Activated T-cell treated with anti-CD3 and anti-CD28 coated beads for 48 hours (primary cell): ENCODE data around the gene MAPK4.

Experiments
- DNase-seq: peaks from one replicate; pipeline ENCODE4 v3.0.0-alpha.2; 2020; ENCODE audit warnings: low read depth

The MAPK4 gene

DNA sequence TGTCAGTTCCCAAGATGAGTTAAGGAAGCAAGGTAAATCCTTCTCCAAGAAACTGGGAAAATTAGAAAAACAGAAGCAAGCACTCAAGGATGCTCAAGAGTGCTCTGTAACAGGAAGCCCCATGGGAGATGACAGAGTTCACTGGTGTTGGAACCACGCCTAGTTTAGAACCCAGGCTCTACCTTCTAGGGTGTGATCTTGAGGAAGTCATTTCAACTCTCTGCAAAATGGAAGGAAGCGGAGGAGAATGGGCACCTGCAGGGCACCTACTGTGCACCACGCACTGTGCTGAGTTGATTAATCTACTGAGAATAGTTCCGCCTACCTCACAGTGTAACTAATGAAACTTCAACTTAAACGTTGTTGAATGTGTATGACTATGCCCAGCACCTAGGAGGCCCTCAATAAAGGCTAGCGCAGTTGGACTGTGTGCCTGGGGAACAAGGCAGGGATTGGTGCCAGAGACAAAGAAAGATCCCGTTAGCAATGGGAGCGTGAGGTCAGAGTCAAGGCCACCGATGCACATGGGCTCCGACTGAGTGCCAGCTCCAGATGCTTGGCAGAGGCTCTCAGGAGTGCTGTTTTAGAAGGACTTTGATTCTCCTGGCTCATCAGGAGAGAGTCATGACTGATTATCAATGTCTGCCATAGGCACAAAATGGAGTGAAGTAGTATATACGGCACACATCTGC is 93.7 kb downstream of the MAPK4 start:
- no peak for DNase-seq

DNA sequence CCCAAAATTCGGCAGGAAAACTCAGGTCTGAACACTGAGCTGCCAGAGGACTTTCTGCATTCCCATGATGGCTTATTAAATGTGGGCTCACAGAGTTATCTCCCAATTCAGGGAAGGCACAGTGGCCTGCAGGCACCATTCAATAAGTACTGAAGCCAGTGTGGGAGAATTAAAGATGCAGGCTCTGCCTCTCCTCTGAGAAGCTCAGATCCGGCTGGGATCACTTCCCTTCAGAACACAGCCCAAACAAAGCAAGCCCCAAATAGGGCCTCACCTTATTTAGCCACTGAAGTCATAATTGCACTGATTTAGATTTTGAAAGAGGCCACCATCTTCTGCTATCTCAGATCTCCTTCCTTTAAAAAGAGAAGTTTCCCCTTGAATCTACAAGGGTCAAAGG is 94.3 kb downstream of the MAPK4 start:
- no peak for DNase-seq

DNA sequence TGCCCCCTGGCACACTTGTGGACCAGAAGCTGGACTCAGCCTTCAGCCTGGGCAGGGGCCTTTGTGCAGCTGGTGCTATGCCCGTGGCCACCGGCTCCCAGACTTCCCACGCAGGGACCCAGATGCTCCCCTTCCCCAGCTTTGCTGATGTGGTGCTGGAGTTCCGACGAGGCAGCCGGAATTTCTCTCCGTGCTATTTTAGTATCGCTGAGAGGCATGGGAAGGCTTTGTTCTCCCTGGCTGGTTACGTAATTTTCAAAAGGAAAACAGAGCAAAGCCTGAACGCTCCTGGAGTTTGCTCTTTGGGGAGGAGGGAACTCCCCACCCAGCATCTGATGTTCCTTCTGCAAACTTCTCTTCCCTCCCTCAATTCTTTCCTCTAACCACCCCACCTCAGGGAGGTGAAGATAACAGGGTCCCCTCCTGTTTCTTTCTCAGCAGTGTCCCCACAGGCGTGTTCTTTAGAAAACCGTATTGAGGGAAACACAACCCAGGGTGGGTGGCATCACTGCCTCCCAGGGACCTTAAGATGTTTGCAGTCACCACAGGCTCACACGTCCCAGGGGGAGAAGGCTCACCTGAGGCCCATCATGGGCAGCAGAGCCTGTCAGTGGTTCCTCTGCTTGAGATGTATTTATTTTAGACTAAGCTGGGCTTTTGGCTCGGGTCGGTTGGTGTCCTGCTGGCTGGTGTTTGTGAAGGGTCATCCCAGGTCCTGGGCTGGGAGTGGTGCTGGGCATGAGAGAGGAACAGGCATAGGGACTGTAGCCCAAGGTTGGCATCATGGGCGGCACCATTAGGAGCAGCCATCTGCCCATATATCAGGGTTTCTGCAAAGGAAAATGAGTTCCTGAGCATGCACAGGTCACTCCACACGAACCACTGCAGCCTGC is 95.0 kb downstream of the MAPK4 start:
- DNase-seq = no peak

DNA sequence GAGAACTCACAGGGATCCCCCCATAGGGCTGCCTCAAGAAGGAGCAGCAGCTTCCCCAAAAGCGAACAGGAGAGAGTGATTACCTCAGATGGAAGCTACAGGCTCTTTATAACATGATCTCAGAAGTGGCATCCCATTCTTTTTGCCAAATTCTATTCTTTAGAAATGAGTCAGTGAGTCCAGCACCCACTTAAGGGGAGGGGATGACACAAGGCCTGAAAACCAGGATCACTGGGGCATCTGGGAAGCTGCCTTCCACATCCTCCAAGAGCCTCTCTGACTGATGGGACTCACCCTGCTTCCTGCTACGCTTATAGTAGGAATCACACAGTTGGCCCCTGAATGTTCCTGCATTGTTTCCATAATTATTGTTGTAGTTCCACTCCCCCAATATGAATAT is 96.5 kb downstream of the MAPK4 start:
- no peak for DNase-seq

DNA sequence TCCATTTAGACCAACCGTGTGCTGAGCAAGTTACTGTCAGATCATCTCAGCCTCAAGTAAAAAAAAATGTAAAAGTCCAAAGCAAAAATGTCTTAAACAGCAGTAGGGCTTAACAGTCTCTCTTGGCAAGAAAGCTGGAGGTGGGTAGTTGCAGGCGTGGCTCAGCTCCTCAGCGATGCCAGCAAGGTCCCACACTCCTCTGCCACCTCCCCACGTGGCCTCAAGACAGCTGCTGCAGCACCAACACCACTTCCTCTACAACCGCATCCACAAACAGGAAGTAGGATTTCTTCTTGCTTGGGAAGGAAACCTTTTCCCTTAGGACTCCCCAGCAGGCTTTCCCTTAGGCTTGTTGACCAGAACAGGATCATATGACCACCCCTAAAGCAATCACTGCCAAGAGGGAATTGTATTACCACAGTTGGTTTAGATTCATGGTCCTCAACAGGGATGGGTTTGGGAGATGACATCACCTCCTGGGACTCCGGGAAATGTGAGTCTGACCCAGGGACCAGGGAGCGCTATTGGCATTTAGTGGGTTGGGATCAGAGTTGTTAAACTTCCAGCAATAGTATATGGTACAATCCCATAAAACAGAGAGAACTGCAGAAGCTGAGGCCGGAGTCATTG is 97.1 kb downstream of the MAPK4 start:
- no peak for DNase-seq

DNA sequence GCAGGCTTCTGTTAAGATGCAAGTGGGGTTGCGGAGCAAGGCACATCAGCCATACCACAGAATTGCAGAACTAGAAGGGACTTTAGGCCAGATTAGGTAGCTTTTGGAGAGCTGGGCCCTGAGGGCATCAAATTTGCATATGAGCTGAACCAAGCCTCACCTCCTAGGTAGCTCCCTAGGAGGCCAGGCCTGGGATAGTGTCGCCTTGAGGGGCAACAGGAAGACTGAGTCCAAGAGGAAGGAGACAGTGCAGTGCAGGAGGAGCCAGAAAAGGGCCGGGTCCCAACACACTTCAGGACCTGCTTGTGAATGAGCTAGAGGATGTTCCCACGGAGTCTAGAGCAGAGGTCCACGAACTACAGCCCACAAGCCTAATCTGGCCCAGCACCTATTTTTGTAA is 98.7 kb downstream of the MAPK4 start:
- no peak for DNase-seq

DNA sequence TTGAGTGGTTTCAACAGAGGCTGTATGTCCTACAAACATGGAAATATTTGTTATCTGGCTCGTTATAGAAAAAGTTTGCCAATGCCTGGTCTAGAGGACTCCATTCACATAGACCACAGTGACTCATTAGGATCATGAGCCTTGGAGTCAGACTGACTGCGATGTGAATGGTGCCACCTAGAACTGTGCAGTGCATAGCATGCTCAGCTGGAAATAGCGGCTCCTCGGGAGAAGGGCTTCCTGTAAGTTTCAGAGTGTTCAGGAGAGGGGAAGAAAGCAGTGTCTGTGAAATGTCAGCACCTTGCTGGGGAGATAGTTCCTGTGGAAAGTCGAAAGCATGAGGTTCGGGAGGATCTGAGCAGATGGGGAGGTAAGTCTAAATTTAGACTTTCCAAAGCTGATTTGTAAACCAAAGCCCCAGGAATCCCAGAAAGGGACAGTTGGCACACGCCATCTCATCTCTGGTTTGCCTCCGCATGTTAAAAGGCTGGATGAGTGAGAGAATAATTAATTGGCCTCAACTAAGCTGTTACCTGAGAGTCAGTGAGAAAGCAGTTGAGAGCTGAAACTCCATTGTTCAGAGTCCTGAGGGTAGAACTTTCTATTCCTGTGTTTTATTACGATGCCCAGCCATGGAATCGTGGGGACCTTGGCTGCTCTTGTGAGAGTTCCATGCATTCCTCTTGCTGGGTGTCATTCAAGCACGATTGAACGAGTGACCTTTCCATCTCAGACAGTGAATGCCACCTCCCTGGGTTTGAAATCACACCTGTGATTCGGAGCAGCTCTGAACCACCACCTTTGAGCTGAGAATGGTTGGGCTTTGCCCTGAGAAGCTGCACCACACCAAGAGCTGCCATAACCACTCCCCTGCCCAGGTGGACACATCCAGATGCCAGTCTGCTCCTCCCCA is 99.5 kb downstream of the MAPK4 start:
- no peak for DNase-seq

DNA sequence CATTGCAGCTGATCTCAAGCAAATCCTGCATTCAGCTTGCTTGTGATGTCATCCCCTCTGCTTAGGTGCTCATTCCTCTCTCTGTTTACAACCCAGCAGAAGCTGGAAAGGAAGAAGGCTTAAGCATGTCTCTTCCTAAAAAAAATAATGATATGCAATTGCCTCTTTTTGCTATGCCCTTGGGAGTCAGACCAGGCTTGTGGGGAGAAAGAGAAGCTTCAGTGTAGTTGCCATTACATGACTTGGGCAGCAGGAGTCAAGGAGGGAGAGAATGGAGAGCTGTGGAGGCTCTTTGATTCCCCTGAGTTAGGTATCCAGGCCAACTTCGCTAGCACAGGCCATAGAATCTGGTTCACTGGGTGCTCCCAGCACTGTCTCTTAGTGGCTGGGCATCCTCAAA is 101.1 kb downstream of the MAPK4 start:
- no peak for DNase-seq

DNA sequence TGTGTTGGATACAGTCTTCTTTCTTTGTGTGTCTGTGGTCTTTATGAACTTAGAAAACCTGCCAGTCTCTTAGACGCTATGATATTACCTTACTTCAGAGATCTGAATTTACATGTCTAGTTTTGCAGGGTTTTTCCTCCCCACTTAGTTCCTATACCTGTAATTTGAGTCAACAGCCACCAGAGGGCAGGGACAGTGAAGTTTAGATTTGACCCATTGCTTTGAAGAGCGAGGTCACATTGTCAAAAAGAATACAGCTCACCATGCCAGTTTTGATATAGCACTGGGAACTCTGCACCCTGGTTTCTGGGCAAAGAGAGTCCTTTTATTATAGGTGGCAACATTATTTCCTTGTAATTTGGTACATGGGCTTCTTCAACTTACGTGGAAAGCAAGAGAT is 102.3 kb downstream of the MAPK4 start:
- DNase-seq = no peak

DNA sequence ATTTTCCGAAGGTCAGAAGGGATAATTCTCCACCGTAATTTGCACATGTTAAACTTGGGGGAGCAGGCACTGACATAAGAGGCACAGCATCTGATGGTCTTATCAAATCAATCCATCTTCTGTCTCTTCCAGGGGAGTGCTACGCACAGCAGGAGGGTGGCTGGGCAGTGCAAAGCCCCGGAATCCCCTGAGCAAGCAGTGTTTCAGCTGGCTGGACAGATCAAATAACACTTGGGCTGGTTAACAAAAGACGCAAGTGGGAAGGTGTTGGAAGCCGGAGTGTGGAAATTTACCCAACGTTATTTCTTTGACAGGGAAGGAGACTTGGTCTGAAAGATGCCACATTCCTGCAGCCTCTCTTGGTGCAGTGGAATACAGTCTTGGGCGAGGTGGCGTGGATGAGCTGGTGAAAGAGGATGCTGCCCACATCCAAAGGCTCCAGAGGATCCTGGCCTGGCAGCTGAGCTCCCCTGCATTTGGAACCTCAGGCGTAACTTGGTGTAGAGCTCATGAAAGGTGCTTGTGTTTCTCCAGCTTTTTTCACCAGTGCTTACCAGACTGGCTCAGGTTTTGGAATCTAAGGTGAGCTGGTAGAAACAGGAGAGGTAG is 103.0 kb downstream of the MAPK4 start:
- DNase-seq = no peak

DNA sequence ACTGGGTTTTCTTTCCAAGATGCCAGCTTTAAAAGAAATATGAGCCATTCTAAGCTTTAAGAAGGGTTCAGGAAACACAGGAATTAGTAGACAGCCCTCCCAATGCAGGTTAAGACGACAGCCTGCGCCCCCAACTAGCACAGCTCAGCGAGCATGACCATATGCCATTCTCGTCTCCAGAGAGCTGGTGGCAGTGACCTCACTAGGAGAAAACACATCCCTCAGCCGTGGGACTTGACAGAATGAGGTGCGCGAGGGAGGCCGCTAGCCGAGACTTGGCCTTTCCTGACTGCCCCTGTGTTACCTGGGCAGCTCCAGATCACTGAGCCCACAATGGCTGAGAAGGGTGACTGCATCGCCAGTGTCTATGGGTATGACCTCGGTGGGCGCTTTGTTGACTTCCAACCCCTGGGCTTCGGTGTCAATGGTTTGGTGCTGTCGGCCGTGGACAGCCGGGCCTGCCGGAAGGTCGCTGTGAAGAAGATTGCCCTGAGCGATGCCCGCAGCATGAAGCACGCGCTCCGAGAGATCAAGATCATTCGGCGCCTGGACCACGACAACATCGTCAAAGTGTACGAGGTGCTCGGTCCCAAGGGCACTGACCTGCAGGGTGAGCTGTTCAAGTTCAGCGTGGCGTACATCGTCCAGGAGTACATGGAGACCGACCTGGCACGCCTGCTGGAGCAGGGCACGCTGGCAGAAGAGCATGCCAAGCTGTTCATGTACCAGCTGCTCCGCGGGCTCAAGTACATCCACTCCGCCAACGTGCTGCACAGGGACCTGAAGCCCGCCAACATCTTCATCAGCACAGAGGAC is 103.9 kb downstream of the MAPK4 start:
- DNase-seq = no peak

DNA sequence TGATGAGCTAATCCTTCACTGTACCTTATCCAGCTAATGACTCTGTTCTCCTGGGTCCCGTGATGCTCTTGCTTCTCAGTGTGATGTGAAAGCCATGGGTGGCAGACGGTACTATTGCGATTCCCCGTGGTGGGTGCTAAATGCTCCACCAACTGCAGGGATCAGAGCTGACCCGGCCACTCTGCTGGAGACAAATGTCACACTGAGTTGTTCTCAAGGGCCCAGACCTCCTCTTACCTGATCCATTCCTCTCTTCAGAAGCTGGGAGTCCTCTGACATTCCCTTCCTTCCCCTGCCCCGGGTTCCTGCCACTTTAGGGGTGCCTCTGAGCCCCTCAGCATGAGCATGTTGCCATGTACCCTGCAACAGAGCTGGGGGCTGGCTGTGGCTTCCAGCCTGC is 105.1 kb downstream of the MAPK4 start:
- no peak for DNase-seq

DNA sequence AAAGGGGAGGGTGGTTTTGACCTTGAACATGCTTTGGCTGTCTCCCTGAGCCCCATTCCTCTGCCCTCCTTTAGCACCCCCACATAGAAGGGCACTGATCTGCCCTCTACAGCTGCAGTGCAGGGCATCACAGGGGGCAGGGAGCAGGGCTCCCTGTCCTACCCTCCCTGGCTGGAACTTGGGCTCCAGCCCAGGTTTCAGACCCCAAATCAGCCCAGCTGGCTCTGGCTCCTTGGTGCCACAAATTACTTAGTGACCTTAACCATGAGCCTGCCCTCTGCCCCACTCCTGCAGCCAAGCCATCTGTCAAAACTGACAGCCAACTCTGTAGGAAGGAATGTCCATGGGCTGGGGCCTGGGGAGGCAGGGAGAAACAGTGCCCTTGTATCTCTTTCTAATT is 105.6 kb downstream of the MAPK4 start:
- no peak for DNase-seq

DNA sequence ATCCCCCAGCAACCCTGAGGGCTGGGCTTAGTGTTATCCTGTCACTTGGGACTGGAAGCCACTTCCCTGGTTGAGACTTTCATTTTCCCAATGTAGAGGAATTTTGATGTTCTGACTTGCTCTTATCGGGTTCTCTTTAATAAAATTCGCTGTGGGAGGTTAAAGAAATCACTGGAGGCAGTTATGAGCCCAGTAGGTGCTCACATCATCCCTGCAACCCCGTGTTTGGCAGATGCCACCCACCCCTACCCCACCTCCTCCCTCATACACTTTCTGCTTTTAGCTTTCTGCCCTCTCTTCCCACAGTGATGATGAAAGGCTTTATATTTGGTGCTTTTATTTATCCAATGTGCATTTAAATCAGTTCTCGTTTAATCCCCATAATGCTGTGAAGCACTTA is 106.6 kb downstream of the MAPK4 start:
- DNase-seq = no peak

DNA sequence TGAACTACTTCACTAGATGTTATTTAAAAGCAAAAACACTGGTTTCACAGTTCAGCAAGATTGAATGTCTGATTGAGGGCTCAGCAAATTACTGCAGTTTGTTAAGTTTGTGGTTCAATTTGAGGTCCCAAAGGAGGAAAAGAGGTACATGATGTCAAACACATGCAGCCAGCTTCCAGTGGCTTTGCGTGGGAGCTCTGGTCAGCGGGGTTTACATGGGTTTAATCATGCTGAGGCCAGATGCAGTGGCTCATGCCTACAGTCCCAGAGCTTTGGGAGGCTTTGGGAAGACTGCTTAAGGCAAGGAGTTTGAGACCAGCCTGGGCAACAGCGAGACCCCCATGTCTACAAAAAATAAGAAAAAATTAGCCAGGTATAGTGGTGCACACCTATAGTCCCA is 111.5 kb downstream of the MAPK4 start:
- no peak for DNase-seq

DNA sequence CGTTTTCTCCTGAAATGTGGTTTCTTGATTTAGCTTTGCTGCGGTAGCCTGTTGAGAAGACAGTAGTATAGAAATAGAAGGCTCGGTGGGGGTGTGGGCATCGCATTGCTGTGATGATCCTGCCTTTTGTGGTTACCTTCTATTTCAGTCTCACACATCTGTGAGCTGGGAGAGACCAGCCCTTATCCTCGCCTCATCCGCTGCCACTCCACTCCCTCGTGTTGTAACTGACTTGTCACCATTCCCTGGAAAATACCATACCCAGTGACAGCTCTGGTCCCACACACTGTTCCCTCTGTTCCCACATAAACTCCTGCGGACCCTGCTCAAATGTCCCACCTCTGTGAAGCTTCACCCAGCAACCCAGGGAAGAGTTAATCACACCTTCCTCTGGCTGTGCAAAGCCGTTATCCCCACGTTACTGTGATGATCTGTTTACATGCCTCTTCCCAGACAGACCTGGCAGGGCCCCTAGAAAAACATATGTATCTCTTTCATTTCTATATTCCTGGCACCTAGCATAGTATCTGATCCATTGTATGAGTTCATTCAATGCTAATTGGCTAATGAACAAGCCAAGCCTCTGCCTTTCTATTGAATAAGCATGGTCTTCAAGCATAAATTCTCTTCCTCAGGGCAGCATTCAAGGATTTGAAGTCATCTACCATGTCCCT is 114.6 kb downstream of the MAPK4 start:
- DNase-seq = no peak

DNA sequence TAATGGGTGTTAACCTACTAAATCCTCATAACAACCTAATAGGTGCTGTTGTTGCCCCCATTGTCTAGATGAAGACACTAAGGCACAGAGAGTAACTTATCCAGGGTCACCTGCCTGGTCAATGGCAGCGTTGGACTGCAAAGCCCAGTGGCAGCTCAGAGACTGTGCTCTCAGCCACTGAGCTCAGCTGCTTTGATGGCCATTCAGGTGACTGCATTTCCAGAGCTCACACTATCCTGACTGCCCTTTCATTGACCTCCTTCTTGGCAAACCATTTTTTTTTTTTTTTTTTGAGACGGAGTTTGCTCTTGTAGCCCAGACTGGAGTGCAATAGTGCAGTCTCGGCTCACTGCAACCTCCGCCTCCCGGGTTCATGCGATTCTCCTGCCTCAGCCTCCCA is 115.2 kb downstream of the MAPK4 start:
- DNase-seq = no peak

DNA sequence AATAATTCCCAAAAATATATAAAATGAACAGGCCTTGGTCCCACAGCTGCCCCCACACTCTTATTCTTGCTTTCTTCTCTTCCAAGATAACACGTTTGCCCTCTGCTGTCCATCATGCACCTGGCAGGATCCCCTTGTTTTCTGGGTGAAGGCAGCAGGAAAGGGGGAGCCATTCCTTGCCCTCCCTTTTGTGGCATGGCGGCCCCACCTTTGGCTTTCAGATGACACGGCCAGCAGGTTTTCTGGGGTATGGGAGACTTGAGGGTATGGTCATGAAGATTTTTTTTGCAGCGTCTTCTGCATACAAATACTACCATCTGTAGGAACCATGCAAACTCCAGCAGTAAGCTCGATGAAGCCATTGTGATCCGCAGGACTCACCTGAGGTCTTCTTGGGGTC is 118.8 kb downstream of the MAPK4 start:
- DNase-seq = no peak

DNA sequence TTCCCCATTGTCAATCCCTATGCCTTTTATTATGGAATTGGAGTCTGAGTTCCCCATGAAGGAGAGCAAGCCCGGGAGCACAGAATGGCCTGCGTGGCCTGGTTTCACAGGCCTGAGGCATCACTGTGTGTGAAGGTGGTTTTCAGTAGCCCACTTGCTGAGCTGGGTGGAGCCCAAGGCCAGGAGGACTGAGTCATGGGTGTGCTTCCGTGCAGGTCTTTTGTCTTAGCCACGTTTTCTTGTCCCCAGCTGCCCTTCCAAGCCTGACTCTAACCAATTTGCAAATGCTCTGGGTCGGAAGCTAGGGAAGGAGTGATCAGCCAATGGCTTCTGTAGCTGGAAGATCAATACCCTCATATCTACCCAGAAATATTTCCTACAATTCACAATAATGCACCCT is 119.2 kb downstream of the MAPK4 start:
- DNase-seq = no peak

DNA sequence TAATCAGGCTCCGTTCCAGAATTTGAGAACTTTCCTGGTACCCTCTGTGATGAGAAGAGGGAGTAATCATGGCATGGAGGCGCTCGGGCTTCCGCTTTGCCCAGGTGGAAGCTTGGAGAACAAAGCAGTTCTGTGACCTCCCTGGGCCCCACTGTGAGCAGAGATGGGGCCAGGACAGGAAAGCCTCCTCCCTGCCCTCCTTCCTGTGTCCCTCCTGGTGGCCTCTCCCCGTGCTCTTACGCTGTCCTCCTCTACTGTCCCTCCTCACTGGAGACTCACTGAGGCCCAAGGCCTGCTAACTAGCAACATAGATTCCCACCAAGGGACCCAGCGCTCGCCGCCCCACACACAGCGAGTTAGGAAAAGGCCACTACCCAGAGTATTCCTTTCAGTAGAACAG is 119.8 kb downstream of the MAPK4 start:
- no peak for DNase-seq
